HG03520 (cell line): Measurements from ENCODE around the gene NUP62CL.
"Not testable (repeated sequence)": the region's sequence is repeated elsewhere in the genome, so short reads cannot be mapped to it uniquely, and the experiment has no call there.

ENCODE experiments used
- ATAC-seq: cut with Tn5 transposase; IDR thresholded peaks from one replicate; pipeline ENCODE4 v1.9.1; 2021; ENCODE audit warnings: mild to moderate bottlenecking, moderate library complexity; ENCODE audit not compliant: unreplicated experiment

NUP62CL gene, protein sequence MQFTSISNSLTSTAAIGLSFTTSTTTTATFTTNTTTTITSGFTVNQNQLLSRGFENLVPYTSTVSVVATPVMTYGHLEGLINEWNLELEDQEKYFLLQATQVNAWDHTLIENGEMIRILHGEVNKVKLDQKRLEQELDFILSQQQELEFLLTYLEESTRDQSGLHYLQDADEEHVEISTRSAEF

DNA sequence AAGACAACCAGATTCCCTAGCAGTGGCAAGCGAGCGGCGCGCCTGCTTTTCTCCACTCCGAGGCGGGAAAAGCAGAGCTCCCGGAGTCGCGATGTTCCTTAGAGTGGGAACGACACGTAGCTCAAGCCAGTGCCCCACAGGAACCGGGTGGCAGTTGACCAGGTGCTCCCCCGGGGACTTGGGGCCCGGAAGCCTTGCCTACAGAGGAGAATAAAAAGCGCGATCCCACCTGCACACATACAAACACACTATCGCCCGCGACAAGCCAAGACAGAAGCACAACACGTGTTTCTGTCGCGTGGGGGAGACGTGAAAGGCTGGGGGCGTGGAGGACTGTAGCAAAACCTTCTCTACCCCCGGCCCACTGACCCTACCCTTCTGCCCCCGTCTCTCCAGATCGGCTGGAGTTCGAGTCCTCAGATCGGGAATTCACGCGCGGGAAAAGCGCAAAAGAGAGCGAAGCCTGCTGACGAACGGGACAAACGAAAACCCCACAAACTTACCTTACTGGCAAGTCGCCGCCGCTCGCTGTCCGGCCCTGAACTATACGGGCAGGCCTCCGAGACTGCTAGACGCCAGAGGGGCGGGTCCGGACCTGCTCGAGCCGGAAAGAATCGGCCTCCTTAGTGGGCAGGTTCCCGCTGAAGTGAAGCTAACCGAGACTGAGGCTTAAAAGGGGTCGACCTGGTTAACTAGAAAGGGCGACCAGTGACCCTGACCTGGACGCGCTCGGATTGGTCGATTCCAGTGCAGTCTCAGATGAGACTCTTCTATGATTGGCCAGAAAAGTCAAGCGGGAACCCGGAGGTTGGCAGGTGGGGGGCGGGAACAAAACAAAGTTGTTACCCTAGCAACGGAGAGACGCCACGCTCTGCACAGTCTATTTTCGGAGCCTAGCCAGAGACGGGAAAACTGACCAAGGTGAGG is at the start of gene NUP62CL, which contains the start of gene DNAAF6:
Gene NUP62CL (minus strand): TSS at position 664 of the 927 bp plus-strand sequence. CDS start 31,287 bp downstream, outside the sequence.
Gene DNAAF6 (plus strand): TSS at position 842 of the 927 bp plus-strand sequence. CDS start 6,265 bp downstream, outside the sequence.
- ATAC-seq = peak; percentile 91

DNA sequence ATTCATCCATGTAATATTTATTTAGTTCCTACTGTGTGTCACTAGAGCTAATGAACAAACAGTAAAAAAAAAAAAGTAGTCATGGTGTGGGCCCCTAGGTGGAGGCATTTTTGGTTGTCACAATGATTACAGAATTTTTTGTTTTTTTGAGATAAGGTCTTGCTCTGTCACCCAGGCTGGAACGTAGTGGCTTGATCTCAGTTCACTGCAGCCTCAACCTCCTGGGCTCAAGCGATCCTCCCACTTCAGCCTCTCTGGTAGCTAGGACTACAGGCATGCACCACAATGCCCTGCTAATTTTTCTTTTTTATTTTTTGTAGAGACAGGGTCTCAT is 22.2 kb upstream of the NUP62CL start:
- no peak for ATAC-seq

DNA sequence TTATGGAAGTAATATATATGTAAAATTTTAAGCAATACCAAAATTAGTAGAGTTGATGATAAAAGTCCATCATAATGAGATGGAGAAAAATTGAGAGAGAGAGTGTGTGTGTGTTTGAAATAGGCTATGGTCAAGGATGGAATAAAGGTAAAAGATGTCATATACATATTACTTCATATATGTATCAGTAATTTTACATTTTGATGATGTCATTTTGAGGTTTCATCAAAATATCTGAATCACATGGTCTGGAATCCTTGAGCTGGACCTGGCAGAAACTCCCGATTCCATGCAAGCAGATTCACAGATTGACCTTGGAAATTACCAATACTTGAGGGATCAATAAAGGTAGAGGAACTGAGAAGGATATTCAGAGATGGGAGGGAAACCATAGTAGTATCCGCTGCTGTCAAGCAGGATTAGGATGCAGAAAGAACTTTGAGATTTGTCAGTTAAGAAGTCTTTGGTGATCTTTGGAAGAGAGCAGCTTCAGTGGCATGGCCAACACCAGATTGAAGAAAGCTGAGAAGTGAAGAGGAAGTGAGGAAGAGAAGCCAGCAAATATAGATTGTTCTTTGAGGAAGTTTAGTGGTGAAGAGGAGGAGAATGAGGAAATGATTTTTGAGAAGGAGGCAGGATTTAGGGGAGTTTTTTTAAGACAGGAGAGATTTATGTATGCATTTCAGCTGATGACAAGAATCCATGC is 21.7 kb upstream of the NUP62CL start:
- ATAC-seq = no peak

DNA sequence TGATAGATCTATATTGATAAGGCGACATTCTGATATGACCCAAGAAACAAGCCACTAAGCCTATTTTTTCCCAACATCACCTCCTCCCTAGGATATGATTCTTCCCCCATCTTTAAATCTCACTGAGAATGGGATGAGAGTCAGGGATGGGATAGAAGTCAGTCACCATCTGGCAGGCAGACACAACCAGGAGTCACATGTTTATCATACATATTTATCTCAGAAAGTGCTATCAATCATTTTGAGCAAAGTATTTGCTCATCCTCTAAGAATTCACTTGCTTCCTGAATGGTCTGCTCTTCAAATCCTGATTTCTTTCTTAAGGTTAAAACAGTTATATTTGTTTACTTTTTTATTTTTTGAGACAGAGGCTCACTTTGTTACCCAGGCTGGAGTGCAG is 20.5 kb upstream of the NUP62CL start:
- no peak for ATAC-seq

DNA sequence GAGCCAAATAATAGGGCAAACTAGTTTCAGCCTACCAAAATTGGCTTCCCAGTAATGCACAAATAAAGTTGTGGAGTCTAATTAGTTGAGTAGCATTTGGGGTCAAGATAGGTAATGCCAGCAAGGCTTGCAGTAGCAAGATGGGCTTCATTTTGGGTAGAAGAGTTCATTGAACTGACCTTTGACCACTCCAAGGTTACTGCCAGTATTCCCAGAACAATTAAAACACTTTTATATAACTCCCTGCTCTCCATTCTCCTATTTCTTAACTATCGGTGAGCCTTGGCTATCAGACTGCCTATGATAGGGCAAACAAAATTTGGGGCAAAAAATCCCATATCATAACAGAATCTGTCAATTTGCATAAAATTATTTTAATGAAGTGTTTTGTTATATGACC is 7.2 kb upstream of the NUP62CL start:
- ATAC-seq = no peak

DNA sequence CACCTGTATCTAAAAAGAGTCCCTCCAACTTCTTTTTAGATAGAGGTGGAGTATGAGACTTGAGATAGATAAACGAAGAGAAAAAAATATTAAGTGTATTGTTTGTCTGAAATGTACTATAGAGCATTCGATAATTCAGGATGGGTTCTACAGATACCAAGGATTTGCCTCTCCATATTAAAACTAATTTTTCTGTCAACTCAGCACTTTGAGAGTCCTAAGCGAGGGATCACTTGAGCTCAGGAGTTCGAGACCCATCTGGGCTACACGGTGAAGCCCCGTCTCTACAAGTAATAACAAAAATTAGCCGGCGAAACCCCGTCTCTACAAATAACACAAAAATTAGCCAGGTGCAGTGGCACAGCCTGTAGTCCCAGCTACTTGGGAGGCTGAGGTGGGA is 1.7 kb upstream of the NUP62CL start:
- ATAC-seq = no peak

DNA sequence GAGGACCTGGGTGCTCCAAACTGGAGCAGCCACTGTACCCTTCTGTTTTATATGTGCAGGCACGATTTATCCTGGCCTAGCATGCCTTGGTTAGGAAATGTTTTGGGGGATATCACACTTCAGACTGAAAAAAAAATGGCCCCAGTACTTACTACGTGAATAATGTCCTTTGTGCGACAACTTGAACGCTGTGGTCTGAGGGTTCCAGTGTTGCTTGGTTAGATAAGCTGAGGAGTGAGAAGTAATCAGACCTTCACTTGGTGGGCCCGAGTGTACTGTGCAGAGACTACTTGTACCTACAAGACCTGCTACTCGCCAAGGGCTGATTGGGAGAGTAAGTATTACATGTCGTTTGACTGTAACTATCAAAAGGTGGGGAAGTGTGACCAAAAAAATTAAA is 856 bp upstream of the NUP62CL start:
- ATAC-seq = no peak

DNA sequence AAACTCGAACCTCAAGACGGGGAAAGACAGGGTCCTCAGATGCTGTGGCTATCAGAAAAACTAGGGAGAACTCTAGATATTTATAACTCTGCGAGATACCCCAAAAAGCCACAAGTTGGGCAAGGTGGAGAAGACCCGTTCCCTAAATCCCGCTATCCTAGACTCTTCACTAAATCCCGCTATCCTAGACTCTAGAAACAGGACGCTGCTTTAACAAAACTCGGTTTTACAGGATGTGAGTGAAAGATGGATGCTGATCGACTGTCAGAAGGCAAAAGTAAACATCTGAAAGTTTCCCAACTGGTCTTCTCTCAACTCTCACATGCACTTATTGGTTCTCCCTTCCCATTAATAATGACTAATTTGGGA is 448 bp upstream of the NUP62CL start:
- no peak for ATAC-seq

DNA sequence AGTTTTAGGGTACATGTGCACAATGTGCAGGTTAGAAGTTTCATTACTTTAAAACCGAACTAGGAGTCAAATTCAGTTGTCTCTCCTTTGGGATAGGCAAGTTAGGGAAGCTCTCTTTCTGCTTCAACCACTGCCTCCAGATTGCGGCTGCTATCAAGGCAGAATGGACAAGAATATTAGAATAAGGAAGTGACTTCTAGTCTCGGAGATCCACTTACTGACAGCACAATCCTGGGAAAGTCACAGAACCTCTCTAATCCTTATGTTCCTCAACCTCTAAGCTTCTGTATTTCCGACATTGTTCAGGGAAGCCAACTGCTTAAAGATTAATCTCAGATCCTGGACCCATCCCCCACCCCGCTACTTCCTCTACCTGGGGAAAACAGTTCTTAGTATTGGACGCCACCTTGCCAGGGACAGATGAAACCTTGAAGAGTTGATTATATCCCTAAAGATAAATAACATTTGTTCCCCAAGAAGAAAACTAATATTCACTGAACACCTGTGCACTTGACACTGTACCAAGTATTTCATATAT is 2.1 kb downstream of the NUP62CL start:
- ATAC-seq = no peak

DNA sequence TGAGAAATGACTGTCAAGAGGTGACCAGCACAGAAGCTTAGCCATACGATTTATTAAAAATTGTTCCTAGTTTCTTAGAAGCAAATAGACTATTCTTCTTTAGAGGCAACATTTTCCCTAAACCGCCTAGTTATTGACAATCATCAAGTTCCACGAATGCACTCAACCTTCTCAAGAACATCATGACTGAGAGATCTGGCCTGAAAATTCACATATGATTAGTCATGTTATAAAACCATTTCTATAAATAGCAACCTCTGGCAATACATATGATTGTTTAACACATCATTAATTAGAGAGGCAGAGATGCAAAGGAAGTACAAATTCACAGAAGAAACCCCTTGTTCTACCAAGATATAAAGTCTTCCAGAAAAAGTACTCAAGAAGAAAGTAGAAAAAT is 6.7 kb downstream of the NUP62CL start:
- ATAC-seq = no peak

DNA sequence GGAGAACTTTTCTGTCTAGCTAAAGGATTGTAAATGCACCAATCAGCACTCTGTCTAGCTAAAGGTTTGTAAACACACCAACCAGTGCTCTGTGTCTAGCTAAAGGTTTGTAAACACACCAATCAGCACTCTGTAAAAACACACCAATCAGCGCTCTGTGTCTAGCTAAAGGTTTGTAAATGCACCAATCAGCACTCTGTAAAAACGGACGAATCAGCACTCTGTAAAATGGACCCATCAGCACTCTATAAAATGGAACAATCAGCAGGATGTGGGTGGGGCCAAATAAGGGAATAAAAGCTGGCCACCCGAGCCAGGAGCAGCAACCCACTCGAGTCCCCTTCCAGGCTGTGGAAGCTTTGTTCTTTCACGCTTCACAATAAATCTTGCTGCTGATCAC is 8.2 kb downstream of the NUP62CL start:
- ATAC-seq = not testable (repeated sequence)

DNA sequence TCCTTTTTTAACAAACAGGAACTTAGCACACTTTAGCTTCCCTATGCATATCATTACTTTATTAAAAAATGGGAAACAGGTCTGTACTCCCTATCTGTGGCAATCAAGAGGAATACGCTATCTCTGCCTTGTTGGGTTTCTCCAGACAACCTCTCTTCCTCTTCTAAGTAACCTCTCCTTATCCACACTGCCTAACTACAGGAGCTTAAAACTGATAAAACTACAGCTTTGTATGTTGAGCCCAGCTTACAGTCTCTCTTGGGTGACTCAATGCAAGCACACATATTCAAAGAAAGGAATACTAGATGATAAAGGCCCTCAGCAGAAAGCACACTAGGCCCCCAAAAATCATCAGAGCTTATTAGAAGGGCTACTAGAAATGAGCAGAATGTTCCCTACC is 8.9 kb downstream of the NUP62CL start:
- ATAC-seq = no peak

DNA sequence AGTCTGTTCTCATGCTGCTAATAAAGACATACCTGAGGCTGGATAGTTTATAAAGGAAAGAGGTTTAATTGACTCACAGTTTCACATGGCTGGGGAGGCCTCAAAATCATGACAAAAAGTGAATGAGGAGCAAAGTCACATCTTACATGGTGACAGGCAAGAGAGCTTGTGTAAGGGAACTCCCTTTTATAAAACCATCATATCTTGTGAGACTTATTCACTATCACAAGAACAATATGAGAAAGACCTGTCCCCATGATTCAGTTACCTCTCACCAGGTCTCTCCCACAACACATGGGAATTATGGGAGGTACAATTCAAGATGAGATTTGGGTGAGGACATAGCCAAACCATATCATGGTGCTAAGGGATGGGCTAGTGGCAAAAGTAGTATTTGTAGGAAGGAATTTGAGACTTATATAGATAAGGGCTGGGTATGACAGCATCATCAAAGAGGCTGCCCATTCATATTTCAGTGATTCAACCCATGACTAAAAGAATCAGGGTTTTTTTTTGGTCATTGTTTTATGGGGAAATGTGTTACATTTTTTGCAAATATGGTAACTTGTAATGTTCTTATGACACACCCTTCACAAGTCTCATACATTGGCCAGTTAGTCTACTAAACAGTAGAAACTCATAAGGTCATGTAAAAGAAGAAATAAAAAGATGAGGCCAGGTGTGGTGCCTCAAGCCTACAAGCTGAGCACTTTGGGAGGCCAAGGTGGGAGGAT is 34.7 kb downstream of the NUP62CL start:
- ATAC-seq = no peak

DNA sequence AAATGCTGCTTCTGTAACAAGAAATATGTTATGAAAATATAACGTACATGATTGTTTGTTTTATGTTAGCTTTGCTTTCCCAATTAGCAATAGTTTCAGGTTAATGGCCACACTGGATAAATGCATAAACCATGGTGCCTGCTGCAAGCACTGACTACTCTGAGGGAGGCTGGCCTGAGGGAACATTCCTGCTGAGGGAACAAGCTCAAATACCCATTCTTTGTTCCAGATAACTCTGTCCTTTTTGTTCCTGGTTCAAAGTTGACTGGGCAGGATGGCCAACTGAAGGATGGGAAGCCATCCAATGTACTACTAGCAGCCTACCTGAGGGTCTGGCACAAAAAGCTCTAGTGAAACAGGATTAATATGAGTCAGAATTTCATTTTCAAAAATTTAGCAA is 37.5 kb downstream of the NUP62CL start:
- ATAC-seq = no peak

DNA sequence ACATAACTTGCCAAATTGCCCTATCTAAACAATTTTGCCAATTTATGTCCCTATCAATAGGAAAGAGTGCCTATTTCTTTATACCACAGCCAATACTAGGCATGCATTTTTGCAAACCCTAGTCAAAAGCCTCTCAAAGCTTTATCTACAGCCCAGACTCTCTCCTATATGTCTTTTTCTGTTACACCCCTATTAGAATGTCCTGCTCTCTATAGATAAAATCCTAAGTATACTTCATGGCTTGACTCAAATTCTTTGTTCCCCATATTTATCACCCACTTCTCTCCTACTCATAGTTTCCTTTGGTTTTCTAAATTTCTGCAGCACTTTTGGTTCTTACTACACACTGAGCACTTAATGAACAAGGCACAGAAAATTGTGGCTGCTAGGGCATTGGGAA is 38.0 kb downstream of the NUP62CL start:
- no peak for ATAC-seq

DNA sequence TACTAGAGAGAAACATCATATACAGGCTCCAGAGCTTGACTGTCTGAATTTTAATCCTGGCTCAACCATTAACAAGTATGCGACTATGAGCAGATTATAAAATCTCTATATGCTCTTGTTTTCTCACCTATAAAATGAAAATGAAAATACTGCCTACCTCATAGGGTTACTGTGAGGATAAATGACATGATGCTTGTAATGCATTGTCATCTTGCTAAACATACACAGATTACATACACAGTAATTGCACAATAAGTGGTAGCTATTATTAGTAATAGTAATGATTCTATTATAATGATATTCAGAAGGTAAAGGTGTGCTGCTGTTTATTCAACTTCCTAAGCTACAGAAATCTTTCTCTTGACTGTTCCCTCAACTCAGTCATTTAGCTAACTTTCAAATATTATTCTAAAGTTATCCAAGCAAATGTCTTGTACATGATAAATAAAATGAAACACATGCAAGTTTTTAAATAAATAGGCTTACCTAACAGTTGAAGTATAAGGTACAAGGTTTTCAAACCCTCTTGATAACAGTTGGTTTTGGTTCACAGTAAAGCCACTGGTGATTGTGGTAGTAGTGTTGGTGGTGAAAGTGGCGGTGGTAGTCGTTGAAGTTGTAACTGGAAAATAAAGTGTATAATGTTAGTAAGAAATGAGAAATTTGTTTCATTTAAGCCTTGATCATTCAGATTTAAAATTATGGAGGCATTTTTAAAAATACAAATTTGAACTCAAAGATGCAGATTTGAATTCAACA is 38.9 kb downstream of the NUP62CL start:
- ATAC-seq = no peak

DNA sequence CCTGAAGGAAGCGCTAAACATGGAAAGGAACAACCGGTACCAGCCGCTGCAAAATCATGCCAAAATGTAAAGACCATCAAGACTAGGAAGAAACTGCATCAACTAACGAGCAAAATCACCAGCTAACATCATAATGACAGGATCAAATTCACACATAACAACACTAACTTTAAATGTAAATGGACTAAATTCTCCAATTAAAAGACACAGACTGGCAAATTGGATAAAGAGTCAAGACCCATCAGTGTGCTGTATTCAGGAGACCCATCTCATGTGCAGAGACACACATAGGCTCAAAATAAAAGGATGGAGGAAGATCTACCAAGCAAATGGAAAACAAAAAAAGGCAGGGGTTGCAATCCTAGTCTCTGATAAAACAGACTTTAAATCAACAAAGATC is 48.6 kb downstream of the NUP62CL start:
- not testable (repeated sequence) for ATAC-seq

DNA sequence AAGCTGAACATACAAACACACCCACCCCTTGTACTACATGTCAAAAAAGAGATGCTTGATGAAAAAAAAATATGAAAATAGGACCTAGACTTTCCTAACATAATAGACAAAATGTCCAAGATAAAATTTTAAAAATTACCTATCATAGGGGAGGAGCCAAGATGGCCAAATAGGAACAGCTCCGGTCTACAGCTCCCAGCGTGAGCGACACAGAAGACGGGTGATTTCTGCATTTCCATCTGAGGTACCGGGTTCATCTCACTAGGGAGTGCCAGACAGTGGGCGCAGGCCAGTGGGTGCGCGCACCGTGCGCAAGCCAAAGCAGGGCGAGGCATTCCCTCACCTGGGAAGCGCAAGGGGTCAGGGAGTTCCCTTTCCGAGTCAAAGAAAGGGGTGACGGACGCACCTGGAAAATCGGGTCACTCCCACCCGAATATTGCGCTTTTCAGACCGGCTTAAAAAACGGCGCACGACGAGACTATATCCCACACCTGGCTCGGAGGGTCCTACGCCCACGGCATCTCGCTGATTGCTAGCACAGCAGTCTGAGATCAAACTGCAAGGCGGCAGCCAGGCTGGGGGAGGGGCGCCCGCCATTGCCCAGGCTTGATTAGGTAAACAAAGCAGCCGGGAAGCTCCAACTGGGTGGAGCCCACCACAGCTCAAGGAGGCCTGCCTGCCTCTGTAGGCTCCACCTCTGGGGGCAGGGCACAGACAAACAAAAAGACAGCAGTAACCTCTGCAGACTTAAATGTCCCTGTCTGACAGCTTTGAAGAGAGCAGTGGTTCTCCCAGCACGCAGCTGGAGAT is 50.4 kb downstream of the NUP62CL start:
- not testable (repeated sequence) for ATAC-seq
